Measurements from ENCODE around the gene AK5.

AK5 gene

DNA sequence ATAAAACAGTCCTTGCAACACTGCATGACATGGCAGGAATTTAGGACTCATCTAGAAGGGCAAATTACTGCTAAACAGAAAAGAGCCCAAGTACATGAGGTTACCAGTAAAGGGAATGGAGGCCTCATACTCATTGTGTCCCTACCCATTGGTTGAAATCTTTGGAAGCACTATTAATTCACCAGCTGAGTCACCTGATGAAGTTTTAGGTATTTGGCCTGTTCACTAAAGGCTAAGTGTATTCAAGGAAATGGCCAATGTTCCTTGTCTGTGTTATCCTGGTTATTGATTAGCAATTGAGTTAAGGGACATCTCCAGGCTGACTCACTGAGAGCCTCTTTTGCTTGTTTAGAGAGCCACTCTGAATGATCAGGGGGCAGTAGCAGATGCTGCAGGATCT lies 212.2 kb downstream of the AK5 start:
- DNase-seq (ENCODE audit: low spot score): no peak
- in situ Hi-C loops (cut with MboI; ENCODE audit: low pct_unique_long_range_greater_than_20kb, low sequenced_read_pairs, unreplicated experiment): no loop called here
- TF ChIP-seq, protein P1, sequence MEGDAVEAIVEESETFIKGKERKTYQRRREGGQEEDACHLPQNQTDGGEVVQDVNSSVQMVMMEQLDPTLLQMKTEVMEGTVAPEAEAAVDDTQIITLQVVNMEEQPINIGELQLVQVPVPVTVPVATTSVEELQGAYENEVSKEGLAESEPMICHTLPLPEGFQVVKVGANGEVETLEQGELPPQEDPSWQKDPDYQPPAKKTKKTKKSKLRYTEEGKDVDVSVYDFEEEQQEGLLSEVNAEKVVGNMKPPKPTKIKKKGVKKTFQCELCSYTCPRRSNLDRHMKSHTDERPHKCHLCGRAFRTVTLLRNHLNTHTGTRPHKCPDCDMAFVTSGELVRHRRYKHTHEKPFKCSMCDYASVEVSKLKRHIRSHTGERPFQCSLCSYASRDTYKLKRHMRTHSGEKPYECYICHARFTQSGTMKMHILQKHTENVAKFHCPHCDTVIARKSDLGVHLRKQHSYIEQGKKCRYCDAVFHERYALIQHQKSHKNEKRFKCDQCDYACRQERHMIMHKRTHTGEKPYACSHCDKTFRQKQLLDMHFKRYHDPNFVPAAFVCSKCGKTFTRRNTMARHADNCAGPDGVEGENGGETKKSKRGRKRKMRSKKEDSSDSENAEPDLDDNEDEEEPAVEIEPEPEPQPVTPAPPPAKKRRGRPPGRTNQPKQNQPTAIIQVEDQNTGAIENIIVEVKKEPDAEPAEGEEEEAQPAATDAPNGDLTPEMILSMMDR (IDR thresholded peaks at IDR 0.05; ENCODE audit: extremely low read depth, insufficient read depth, missing control alignments): no peak

DNA sequence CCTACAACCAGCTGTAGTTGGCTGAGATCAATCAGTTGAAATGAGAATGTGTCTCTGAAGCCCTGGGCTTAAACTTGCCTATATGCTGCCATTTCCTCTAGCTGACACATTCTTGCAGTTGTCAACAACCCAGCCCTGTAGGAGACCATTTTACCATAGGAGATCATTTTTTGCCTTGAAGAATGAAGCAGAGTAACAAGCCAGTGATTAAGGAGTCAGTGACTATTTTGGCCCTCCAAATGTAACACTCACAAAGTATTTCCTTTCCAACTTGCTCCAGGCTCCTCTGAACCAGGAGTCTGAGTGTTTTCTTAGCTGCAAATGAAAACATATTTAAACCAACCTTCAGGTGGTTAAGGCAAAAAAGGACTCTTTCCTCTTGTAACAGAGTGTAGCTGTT lies 217.1 kb downstream of the AK5 start:
- in situ Hi-C loops (cut with MboI; ENCODE audit: low pct_unique_long_range_greater_than_20kb, low sequenced_read_pairs, unreplicated experiment): no loop called here
- no peak for DNase-seq (ENCODE audit: low spot score)
- TF ChIP-seq, protein P1 (IDR thresholded peaks at IDR 0.05; ENCODE audit: extremely low read depth, insufficient read depth, missing control alignments): no peak

GRCh38 chr1:77499466-77499865 lies 217.6 kb downstream of the AK5 start:
- in situ Hi-C loops (cut with MboI; ENCODE audit: low pct_unique_long_range_greater_than_20kb, low sequenced_read_pairs, unreplicated experiment): no loop called here
- DNase-seq (ENCODE audit: low spot score): no peak
- TF ChIP-seq, protein P1 (IDR thresholded peaks at IDR 0.05; ENCODE audit: extremely low read depth, insufficient read depth, missing control alignments): no peak

- TF ChIP-seq, protein P1 (IDR thresholded peaks at IDR 0.05; ENCODE audit: extremely low read depth, insufficient read depth, missing control alignments): no peak
- in situ Hi-C loops (cut with MboI; ENCODE audit: low pct_unique_long_range_greater_than_20kb, low sequenced_read_pairs, unreplicated experiment): no loop called here
- DNase-seq (ENCODE audit: low spot score): no peak
These were observed 223.2 kb downstream of the AK5 start for GRCh38 chr1:77504986-77505385.

GRCh38 chr1:77506771-77507170 lies 225.0 kb downstream of the AK5 start:
- in situ Hi-C loops (cut with MboI; ENCODE audit: low pct_unique_long_range_greater_than_20kb, low sequenced_read_pairs, unreplicated experiment): no loop called here
- TF ChIP-seq, protein P1 (IDR thresholded peaks at IDR 0.05; ENCODE audit: extremely low read depth, insufficient read depth, missing control alignments): no peak
- no peak for DNase-seq (ENCODE audit: low spot score)

- in situ Hi-C loops (cut with MboI; ENCODE audit: low pct_unique_long_range_greater_than_20kb, low sequenced_read_pairs, unreplicated experiment): no loop called here
- no peak for DNase-seq (ENCODE audit: low spot score)
These were observed 227.3 kb downstream of the AK5 start for GRCh38 chr1:77509051-77509492.

More at GRCh38 chr1:77509051-77509492, 227.3 kb downstream of the AK5 start:
- TF ChIP-seq, protein P1 (IDR thresholded peaks at IDR 0.05; ENCODE audit: extremely low read depth, insufficient read depth, missing control alignments): no peak
